ENCODE measurements around the gene ADAMTS12.
A peak's percentile ranks its signal among the peaks of the same experiment; 100 is the strongest.
"Not testable (repeated sequence)": the region's sequence is repeated elsewhere in the genome, so short reads cannot be mapped to it uniquely, and the experiment has no call there.

ADAMTS12 gene

GRCh38 chr5:33905381-33905780 is 13.6 kb upstream of the ADAMTS12 start:
- no peak for DNase-seq

DNA sequence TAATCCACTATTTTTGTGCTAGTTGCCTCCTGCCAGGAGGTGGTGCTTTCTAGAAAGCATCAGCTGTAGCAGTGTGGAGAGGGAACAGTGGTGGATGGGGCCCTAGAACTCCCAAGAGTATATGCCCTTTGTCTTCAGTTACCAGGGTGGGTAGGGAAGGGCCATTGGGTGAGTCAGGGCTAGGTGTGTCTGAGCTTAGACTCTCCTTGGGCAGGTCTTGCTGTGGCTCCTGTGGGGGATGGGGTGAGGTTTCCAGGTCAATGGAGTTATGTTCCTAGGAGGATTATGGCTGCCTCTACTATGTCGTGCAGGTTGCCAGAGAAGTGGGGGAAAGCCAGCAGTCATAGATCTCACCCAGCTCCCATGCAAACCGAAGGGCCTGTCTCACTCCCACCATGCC is 11.3 kb upstream of the ADAMTS12 start:
- no peak for DNase-seq

- no peak for DNase-seq
These were observed 9.4 kb upstream of the ADAMTS12 start for GRCh38 chr5:33901156-33901555.

DNA sequence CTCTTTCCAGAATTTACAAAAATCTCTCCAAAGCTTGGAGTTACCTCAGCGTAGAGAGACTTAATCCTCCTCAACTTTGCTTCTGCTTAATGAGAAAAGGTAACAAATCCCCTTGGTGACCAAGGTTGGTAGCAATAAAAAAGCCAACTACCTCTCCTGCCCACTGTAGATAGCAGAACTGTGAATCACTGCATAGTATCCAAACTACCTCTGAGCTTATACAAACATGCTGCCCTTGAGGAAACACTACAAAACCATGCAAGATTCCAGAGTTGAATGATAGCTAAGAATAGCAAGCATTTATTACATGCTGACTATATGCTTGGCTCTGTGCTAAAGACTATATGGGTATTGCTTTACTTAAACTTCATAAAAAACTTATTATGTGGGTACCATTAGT is 2.8 kb upstream of the ADAMTS12 start:
- peak; percentile 84 for DNase-seq

GRCh38 chr5:33892620-33893137 is 889 bp upstream of the ADAMTS12 start:
- peak; percentile 99 for DNase-seq

DNA sequence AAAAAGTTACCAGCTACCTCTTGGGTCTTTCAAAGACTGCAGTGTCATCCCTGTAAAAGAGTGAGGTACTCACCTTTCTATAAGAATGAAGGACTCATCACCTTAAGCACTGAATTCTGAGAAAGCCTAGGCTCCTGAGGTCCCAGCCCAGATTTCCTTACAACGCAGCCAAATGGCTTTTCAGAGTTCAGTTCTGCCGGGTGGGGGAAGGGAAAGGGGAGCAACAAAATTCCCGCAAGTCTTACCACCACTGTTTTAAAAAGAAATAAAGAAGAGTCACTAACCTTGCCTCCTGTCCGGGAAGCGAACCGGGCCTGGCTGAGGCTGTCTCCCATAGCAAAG is 373 bp downstream of the ADAMTS12 start:
- DNase-seq: no peak

DNA sequence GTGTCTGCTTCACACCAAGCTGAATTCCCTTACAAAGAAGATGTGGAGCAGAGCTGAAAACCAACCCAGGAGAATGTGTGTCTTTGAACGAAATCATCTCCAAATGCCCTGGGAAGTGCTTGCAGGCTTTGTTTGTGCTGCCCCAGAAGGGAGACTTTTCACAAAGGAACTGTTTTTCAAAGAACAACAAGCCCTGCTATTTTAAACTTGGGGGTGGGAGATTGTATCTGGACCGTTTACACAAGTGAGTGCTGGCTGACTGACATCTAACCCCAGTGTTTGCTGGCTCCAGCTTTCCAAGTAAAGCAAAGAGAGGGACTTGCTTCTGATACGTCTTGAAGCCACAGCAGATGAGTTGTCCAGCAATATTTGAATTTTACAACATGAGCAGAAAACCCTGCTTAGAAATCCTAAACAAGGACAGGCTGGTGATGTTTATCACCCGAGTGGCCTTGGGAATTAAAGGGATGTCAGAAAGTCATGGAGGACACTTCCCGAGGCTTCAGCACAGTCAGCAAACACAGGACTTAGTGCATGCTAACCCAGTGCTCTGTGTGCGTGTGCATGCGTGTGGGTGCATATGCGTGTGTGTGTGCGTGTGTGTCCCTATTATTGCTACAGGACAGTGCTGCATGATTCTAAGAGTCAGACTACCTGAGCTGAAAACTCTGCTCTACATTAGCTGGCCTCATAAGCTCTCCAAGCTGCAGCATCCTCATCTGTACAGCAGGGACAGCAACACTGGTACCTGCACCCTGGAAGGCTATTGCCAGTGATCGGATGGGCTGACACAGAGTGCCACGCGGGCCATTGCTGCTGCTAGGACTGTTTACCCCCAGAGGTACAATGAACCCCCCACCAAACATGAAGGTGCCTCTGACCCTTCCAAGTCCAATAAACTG is 1.4 kb downstream of the ADAMTS12 start:
- DNase-seq: no peak

DNA sequence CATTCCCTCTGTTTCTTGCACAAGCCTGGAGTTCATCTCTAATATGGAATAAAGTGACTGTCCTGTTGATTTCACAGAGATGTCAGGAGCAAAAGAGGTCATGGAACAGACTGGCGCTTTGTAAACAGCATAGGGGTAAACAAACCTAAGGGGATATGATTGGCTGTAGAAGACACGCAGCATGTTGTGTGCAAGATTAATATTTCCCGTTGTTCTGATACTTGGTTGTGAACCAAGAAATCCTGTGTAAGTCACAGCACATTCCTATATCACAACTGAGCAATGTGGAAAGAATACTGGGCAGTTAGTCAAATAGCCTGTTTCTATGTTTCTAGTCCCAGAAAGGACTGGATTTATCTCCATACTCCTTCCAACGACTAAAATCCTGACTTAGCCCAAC is 3.2 kb downstream of the ADAMTS12 start:
- no peak for DNase-seq

GRCh38 chr5:33887268-33887667 is 4.5 kb downstream of the ADAMTS12 start:
- DNase-seq: no peak

DNA sequence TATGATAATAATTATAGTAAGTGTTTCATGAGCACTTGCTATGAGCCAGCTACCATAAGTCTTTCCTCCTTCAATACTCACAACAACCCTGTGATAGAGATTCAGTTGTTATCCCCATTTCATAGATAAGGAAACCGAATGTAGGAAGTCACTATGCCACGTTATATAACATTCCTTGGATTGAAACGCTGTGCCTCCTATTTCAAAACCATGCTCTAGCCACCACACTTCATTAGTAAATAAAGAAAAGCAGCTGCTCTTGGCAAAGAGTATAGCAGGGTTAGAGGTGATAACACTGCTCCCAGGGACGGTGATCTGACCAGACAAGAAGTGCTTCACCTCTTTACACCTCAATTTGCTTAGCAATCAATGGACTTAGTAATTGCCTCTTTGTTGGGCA is 5.5 kb downstream of the ADAMTS12 start:
- DNase-seq: no peak

DNA sequence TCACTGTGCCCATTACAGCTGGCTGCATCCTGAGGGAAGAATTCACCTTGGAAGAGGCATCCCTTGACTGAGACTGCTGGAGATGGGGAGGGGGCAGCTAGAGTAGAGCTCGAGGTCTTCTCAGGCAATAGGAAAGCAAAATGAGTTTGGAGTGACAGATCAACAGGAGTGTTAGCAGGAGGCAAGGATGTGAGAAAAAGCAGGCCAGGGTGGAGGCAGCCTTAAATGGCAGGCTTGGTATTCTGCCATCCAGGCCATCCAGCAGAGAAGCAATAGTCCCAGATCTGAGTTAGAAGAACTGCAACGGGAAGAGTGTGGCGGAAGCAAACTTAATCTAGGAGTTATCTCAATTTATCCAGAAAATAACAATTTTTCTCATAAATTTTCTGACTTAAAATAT is 6.1 kb downstream of the ADAMTS12 start:
- DNase-seq: no peak

- no peak for DNase-seq
These were observed 8.3 kb downstream of the ADAMTS12 start for GRCh38 chr5:33883482-33883881.

- no peak for DNase-seq
These were observed 11.5 kb downstream of the ADAMTS12 start for GRCh38 chr5:33880319-33880718.

DNA sequence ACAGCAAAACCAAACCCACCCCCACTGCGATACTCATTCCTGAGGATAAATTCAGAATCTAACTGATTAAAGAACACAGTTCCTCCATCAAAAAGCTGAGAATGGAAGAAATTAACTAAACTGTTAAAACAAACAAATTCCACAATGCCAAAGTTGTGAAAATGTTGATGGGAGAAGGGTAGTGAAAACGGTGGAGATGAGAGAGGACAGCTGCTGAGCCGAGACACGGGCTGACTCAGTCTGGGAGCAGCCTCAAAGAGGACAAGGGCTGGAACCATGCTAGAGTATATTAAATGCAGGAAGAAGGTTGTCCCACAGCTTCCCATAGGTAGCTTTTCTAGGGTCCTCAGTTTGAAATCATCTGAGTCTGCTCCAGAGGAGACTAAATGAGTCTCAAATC is 14.3 kb downstream of the ADAMTS12 start:
- no peak for DNase-seq

DNA sequence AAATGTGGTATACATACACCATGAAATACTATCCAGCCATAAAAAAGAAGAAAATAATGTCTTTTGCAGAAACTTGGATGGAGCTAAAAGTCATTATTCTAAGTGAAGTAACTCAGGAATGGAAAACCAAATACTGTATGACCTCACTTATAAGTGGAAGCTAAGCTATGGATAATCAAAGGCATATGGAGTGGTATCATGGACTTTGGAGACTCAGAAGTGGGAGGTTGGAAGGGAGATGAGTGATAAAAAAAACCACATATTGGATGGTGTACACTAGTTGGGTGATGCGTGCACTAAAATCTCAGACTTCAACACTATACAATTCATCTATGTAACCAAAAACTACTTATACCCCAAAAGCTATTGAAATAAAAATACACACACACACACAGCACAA is 24.5 kb downstream of the ADAMTS12 start:
- DNase-seq: no peak

- not testable (repeated sequence) for DNase-seq
These were observed 32.6 kb downstream of the ADAMTS12 start for GRCh38 chr5:33859177-33859576.

GRCh38 chr5:33857037-33857436 is 34.8 kb downstream of the ADAMTS12 start:
- DNase-seq: no peak

DNA sequence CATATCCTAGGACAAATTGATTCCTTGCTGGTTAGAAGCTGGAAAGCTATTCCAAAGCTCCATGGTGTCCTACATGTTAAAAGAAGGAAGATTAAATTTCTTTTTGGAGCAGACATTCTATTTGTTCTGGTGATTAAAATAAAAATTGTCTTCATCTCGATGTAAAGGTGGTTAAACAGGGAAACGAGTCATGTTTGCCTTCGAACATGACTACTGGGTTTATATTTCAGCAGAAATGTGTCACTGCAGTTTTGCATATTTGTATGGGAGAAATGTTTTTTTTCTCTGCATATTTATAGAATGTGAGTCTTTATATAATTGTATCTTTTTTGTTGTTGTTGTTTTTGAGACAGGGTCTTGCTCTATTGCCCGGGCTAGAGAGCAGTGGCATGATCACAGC is 36.4 kb downstream of the ADAMTS12 start:
- no peak for DNase-seq

DNA sequence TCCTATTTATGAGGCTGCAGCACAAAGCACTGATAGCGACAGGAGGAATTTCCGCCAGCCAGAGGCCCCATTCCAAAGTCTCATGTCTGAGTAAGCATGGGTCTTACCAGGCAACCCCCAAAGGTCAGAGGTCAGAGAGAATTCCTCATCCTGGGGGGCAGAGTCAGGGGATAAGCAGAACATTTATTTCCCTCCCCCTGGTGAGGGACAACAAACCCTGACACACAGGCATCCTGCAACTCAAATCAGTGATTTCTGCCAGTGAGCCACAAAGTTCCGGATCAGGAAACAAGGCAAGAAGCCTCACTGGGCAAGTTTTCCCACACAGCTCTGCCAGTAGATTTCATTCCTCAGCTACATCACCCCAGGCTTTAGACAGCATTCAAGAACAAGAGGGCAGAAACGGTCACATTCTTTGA is 37.0 kb downstream of the ADAMTS12 start:
- peak; percentile 76 for DNase-seq

DNA sequence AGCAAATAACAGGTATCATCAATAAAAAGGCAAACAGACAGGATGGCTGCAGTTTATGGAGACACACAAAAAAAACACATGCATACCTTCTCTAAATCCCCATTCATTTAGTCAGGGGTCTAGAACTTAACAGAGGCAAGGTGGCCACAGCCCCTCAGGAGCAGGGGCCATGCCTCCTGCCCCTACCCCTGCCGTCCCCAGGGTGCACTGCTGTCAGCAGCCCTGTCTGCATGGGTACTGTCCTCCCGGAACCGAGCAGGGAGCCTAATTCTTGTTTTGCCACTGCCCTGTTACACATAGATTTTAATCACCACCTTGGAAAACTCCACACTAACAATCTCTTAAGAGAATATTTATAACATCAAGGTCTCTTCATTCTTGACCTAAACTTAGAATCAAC is 39.0 kb downstream of the ADAMTS12 start:
- no peak for DNase-seq

DNA sequence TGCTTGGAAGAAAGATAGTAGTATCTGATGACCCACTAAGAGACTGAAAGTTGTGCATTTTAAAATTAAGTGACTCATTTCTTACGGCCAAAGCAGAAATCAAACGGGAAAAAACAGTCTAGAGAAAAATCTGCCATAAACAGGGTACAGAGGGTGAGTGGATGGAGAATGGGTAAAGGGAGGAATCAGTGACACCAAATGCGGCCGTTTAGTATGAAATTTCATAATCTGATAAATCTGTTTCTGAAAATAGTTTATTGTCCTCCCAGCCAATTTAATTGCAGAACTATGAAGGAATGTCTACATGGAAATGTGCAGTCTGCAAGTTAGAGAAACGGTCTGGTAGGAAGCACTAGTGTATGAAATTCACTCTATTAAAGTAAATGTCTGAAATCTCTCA is 39.5 kb downstream of the ADAMTS12 start:
- DNase-seq: no peak

GRCh38 chr5:33850100-33850594 is 41.6 kb downstream of the ADAMTS12 start:
- peak; percentile 24 for DNase-seq

GRCh38 chr5:33848554-33848953 is 43.2 kb downstream of the ADAMTS12 start:
- DNase-seq: no peak

DNA sequence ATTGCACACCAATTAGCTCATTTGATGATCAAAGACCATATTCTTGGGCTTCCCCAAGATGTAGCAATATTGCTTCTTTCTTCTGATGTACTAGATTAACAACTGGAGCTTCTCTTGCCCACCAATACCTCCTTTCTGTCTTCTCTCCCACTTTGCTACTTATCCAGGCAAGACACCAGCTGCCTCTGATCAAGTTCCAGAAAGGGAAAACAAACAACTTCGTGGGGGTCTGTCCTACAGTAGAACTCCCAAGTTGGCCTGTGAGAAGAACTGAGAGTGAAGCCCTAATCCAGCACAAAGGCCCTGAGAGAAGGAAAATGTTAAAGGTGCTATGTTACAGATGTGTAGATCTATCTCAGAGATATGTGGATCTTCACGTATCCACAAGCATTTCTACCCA is 44.9 kb downstream of the ADAMTS12 start:
- no peak for DNase-seq

- DNase-seq: peak; percentile 89
These were observed 48.2 kb downstream of the ADAMTS12 start for GRCh38 chr5:33843579-33843978.

Data from NCI-H226 (cell line).